ENCODE results near the gene PPARA.

The PPARA gene

DNA sequence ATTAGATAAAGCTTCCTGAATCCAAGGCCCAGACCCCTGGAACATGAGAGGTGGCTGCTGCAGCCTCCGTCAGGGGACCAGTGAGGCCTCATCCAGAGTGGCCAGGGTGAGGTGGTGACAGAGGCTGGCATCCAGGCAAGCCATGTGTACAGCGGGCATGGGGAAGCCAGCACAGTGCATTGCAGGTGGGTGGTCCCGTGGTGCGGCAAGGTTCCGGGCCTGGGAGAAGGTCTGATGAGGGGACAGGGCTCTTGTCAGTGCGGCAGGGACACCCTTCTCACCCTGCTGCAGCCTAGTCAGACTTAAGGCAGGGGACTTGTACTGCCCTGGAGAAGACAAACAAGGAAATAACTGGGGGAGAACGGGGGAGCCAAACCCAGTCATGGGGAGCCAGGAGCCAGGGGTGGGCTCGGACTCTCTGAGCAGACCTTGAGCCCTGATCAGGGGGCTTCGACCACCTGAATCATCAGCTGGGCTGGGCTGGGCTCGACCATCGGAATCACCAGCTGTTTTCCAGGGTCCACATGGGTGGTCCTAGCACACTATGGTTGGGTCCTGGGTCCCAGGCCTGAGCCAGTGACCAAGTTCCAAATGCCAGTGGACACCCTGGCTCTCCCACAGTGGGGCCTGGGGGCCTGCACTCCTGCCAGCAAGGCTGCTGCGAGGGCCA is 122.6 kb downstream of the PPARA start:
- H2AFZ ChIP-seq (ENCODE audit: low read depth, low read length): no peak overlapping the region
- H3K79me2 ChIP-seq (ENCODE audit: low read length): no peaks in the 10 kb centered on the region
- no peak overlapping the region for H3K4me2 ChIP-seq (ENCODE audit: low read length)
- TF ChIP-seq EZH2phosphoT487 (IDR thresholded peaks at IDR 0.05; ENCODE audit: low read depth) (no peak), CTCF (IDR thresholded peaks at IDR 0.05; ENCODE audit: low read depth, low read length) (no peak)
- H4K20me1 ChIP-seq (ENCODE audit: insufficient read depth, low read length): no peaks in the 10 kb centered on the region
- no peaks in the 10 kb centered on the region for H3K9me3 ChIP-seq (ENCODE audit: insufficient read depth, low read length)
- H3K4me3 ChIP-seq (ENCODE audit: low read length): no peak overlapping the region
- H3K27ac ChIP-seq (ENCODE audit: low read length): no peak overlapping the region
- peaks cover 10% of the 10 kb centered on the region for H3K36me3 ChIP-seq (replicated peaks; ENCODE audit: low read depth, low read length)
- H3K27me3 ChIP-seq (ENCODE audit: low read depth, low read length): no peaks in the 10 kb centered on the region
- peaks cover 4% of the 10 kb centered on the region for H3K4me1 ChIP-seq (ENCODE audit: low read length)
- no peak overlapping the region for H3K9ac ChIP-seq (ENCODE audit: low read length)

DNA sequence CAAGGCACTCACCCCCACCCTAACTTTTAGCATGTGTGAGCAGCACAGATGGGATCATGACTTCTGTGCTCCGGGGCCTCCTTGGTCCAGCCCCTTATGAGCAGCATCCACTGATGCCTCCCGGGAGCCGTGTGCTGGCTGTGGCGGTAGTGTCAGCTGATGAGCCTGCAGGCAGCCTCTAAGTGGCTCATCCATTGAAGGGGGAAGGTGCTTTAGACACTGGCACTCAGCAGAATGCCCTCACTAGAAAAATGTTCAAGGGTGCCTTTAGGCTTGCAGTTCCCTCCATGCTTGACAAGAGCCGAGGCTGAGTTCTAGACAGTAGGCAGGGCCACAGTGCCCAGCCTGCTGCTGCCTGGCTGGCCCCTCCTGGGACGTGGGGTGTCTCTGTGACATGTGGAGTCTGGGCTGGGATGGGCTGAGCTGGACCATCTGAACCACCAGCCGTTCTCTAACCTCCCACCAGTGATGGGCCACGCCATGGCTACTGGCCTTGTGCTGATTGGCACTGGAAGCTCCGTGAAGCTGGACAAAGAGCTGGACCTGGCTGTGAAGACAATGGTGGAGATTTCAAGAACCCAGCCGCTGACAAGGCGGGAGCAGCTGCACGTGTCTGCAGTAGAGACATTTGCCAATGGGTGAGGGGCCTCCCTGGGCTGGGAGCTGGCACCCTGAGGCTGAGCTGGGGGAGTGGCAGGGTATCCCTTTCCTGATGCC is 123.3 kb downstream of the PPARA start:
- Histone ChIP-seq H3K4me3 (ENCODE audit: low read length) (no peak overlapping the region), H3K79me2 (ENCODE audit: low read length) (no peaks in the 10 kb centered on the region), H3K9ac (ENCODE audit: low read length) (no peak overlapping the region), H3K27ac (ENCODE audit: low read length) (no peak overlapping the region), H3K27me3 (ENCODE audit: low read depth, low read length) (no peaks in the 10 kb centered on the region), H3K36me3 (replicated peaks; ENCODE audit: low read depth, low read length) (peaks cover 10% of the 10 kb centered on the region), H3K4me2 (ENCODE audit: low read length) (no peak overlapping the region), H2AFZ (ENCODE audit: low read depth, low read length) (no peak overlapping the region), H4K20me1 (ENCODE audit: insufficient read depth, low read length) (no peaks in the 10 kb centered on the region), H3K4me1 (ENCODE audit: low read length) (peaks cover 5% of the 10 kb centered on the region), H3K9me3 (ENCODE audit: insufficient read depth, low read length) (no peaks in the 10 kb centered on the region)
- no peak for TF ChIP-seq EZH2phosphoT487 (IDR thresholded peaks at IDR 0.05; ENCODE audit: low read depth)
- TF ChIP-seq CTCF (IDR thresholded peaks at IDR 0.05; ENCODE audit: low read depth, low read length): no peak

DNA sequence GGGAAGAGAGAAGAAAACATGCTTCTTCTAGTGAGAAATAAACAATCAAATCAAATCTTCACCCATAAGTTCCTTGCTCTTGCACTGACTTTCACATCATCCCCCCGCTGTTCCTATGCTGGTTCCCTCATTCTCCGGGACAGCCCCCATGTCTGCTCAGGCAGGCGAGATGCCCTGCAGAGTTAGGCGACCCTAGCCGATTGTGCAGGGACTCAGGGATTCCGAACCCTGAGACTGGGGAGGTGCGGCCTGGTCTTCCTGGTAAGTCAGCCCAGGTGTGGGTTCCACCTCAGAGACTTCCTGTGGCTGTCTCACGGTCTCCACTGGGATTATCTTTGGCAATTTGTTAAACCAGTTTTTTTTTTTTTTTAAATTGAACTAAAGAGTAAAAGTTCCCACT is 124.1 kb downstream of the PPARA start:
- TF ChIP-seq EZH2phosphoT487 (IDR thresholded peaks at IDR 0.05; ENCODE audit: low read depth) (no peak), CTCF (IDR thresholded peaks at IDR 0.05; ENCODE audit: low read depth, low read length) (no peak)
- H3K36me3 ChIP-seq (replicated peaks; ENCODE audit: low read depth, low read length): peaks cover 17% of the 10 kb centered on the region

DNA sequence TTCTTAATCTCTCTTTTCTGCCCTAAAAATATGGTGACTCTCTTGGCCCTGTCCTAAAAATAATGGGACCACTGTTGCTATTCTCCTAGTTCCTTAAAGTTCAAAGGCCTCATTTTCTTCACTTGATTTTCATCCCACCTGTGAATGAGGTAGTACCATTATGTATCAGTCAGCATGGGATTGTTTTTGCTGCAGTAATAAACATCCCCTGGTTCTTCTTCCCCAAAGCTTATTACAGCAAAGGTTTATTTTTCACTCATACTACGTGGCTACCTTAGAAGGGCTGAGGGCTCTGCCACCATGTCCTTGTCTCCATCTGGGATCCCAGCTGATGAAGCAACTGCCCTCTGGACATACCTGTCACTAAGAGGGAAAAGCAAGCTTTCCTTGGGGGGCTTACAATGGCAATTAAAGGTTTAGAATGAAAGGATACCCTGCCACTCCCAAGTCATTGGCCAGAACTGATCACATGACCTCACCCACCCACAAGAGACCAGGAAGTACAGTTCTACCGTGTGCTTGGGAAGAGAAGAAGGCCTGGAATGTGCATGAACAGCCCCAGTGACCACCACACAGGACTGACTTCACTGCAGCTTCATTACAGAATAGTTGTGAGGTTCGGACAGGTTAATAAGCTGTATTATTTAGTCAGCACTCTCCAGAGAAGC is 125.3 kb downstream of the PPARA start:
- Histone ChIP-seq H3K4me1 (ENCODE audit: low read length) (peaks cover 11% of the 10 kb centered on the region), H4K20me1 (ENCODE audit: insufficient read depth, low read length) (no peaks in the 10 kb centered on the region), H3K27me3 (ENCODE audit: low read depth, low read length) (no peaks in the 10 kb centered on the region), H3K79me2 (ENCODE audit: low read length) (no peaks in the 10 kb centered on the region), H3K9ac (ENCODE audit: low read length) (no peak overlapping the region), H3K4me2 (ENCODE audit: low read length) (no peak overlapping the region), H3K27ac (ENCODE audit: low read length) (no peak overlapping the region), H3K36me3 (replicated peaks; ENCODE audit: low read depth, low read length) (peaks cover 17% of the 10 kb centered on the region), H3K9me3 (ENCODE audit: insufficient read depth, low read length) (no peaks in the 10 kb centered on the region), H2AFZ (ENCODE audit: low read depth, low read length) (no peak overlapping the region), H3K4me3 (ENCODE audit: low read length) (no peak overlapping the region)
- no peak for TF ChIP-seq CTCF (IDR thresholded peaks at IDR 0.05; ENCODE audit: low read depth, low read length)
- no peak for TF ChIP-seq EZH2phosphoT487 (IDR thresholded peaks at IDR 0.05; ENCODE audit: low read depth)

More for the DNA sequence above, 124.1 kb downstream of the PPARA start:
- Histone ChIP-seq H4K20me1 (ENCODE audit: insufficient read depth, low read length) (no peaks in the 10 kb centered on the region), H3K4me3 (ENCODE audit: low read length) (no peak overlapping the region), H2AFZ (ENCODE audit: low read depth, low read length) (no peak overlapping the region), H3K27ac (ENCODE audit: low read length) (no peak overlapping the region), H3K4me1 (ENCODE audit: low read length) (peaks cover 11% of the 10 kb centered on the region), H3K9me3 (ENCODE audit: insufficient read depth, low read length) (no peaks in the 10 kb centered on the region), H3K27me3 (ENCODE audit: low read depth, low read length) (no peaks in the 10 kb centered on the region), H3K9ac (ENCODE audit: low read length) (no peak overlapping the region), H3K4me2 (ENCODE audit: low read length) (no peak overlapping the region), H3K79me2 (ENCODE audit: low read length) (no peaks in the 10 kb centered on the region)

Measured in OCI-LY3 (cell line).